G401 (cell line): ENCODE data around the gene CXCR4. TPM values are rescaled to one million over a fixed set of nuclear protein-coding genes. Genes with fewer than 3 reads are reported as not detected.

Experiments
- DNase-seq: peaks from one replicate; pipeline ENCODE4 v3.0.0-alpha.2; 2015; ENCODE audit warnings: low spot score
- in situ Hi-C: cut with HindIII; loops from 2 replicates; pipeline ENCODE4 v1.10.0; 2016; ENCODE audit warnings: low sequenced_read_pairs, mixed read lengths
- total RNA-seq: library from RNA; depleted of rRNA; stranded (reverse); fragments of >200 nt; shearing (Covaris generic); gene quantifications from 2 replicates; pipeline ENCODE4 v1.2.3, GENCODE V29; 2014

CXCR4 gene
- total RNA-seq, 1 experiment from 2014 or later: not detected

GRCh38 chr2:136117391-136117841 lies 533 bp downstream of the CXCR4 start:
- DNase-seq: no peak
- in situ Hi-C loops: no loop called here

- in situ Hi-C loops: no loop called here
- DNase-seq: no peak
Measured at GRCh38 chr2:136116813-136117390, 1.0 kb downstream of the CXCR4 start.

- DNase-seq: no peak
- in situ Hi-C loops: no loop called here
Measured at GRCh38 chr2:136116151-136116812, 1.7 kb downstream of the CXCR4 start.

GRCh38 chr2:136115183-136115761 lies 2.7 kb downstream of the CXCR4 start:
- DNase-seq: no peak
- in situ Hi-C loops: no loop called here

- in situ Hi-C loops: no loop called here
Measured at GRCh38 chr2:136114382-136114781, 3.6 kb downstream of the CXCR4 start.

GRCh38 chr2:136113209-136113971 lies 4.6 kb downstream of the CXCR4 start:
- in situ Hi-C loops: no loop called here
- no peak for DNase-seq

More at GRCh38 chr2:136114382-136114781, 3.6 kb downstream of the CXCR4 start:
- no peak for DNase-seq

- DNase-seq: no peak
- in situ Hi-C loops: no loop called here
Measured at GRCh38 chr2:136112317-136113208, 5.4 kb downstream of the CXCR4 start.

- in situ Hi-C loops: no loop called here
Measured at GRCh38 chr2:136111711-136112110, 6.2 kb downstream of the CXCR4 start.

GRCh38 chr2:136110526-136110925 lies 7.4 kb downstream of the CXCR4 start:
- no peak for DNase-seq
- in situ Hi-C loops: no loop called here

More at GRCh38 chr2:136111711-136112110, 6.2 kb downstream of the CXCR4 start:
- DNase-seq: no peak

GRCh38 chr2:136108463-136108862 lies 9.5 kb downstream of the CXCR4 start:
- in situ Hi-C loops: no loop called here
- DNase-seq: no peak

- DNase-seq: no peak
- in situ Hi-C loops: no loop called here
Measured at GRCh38 chr2:136107051-136108033, 10.6 kb downstream of the CXCR4 start.

GRCh38 chr2:136106505-136106904 lies 11.4 kb downstream of the CXCR4 start:
- in situ Hi-C loops: no loop called here

GRCh38 chr2:136104977-136105376 lies 13.0 kb downstream of the CXCR4 start:
- in situ Hi-C loops: no loop called here
- no peak for DNase-seq

More at GRCh38 chr2:136106505-136106904, 11.4 kb downstream of the CXCR4 start:
- no peak for DNase-seq

GRCh38 chr2:136101042-136101441 lies 16.9 kb downstream of the CXCR4 start:
- in situ Hi-C loops: no loop called here
- DNase-seq: no peak

GRCh38 chr2:136098441-136098840 lies 19.5 kb downstream of the CXCR4 start:
- no peak for DNase-seq

GRCh38 chr2:136093583-136093982 lies 24.4 kb downstream of the CXCR4 start:
- DNase-seq: no peak
- in situ Hi-C loops: no loop called here

More at GRCh38 chr2:136098441-136098840, 19.5 kb downstream of the CXCR4 start:
- in situ Hi-C loops: no loop called here

- in situ Hi-C loops: no loop called here
- no peak for DNase-seq
Measured at GRCh38 chr2:136091899-136092298, 26.1 kb downstream of the CXCR4 start.
